Adrenal gland (tissue), 12 donors: Measurements from ENCODE around the gene AFAP1L1. TPM values are rescaled to one million over a fixed set of nuclear protein-coding genes. Genes with fewer than 3 reads are reported as not detected.

Experiments
- DNase-seq, 7 donors: peaks; one replicate each; pipeline ENCODE4 v3.0.0-alpha.2; 2019 to 2020
- H3K27ac ChIP-seq, 5 donors: fragments of 200-600 bp; sonication (generic) in 4 of 5; 1 replicate in 3 of 5; 2 replicates in 2 of 5; pipeline versions ENCODE4 v1.5.1 to v1.8.0; 2016 to 2020; ENCODE audit warnings: mild to moderate bottlenecking in 1 of 5
- H3K27me3 ChIP-seq: fragments of 200-600 bp; 2 replicates; pipeline ENCODE4 v1.8.0; 2021
- H3K36me3 ChIP-seq, 2 donors: fragments of 200-600 bp; replicated peaks in 1 of 2; 1 replicate in 1 of 2; 2 replicates in 1 of 2; pipeline versions ENCODE4 v1.5.1 to v1.8.0; 2018 to 2022
- H3K4me1 ChIP-seq, 2 donors: fragments of 200-600 bp; replicated peaks in 1 of 2; 1 replicate in 1 of 2; 2 replicates in 1 of 2; pipeline versions ENCODE4 v1.5.1 to v1.8.0; 2018 to 2021
- H3K4me3 ChIP-seq, 4 donors: fragments of 200-600 bp; sonication (generic) in 3 of 4; one replicate each; pipeline ENCODE4 v1.5.1; 2016 to 2018
- H3K9me3 ChIP-seq, 3 donors: fragments of 200-600 bp; sonication (generic) in 1 of 3; replicated peaks in 1 of 3; 1 replicate in 2 of 3; 2 replicates in 1 of 3; pipeline versions ENCODE4 v1.5.1 to v1.8.0; 2016 to 2021
- POLR2A ChIP-seq, 2 donors: fragments of 450-650 bp; IDR thresholded peaks; one replicate each; pipeline ENCODE4 v1.6.1; 2017; ENCODE audit warnings: antibody characterized with exemption in 2 of 2, mild to moderate bottlenecking in 2 of 2, moderate library complexity in 1 of 2
- WGBS, 4 donors: extraction: QIAGEN DNeasy Blood & Tissue Kit in 2 of 4; methylation state at CpG; one replicate each; pipeline versions ENCODE4 v1.1.5 to v1.1.7; 2013 to 2017; 5-methylcytosine and 5-hydroxymethylcytosine counted together
- intact Hi-C, 2 donors: fragments of 100-400 bp; cut with DNase I; formaldehyde crosslinking; loops; one replicate each; pipeline versions ENCODE4 v1.14.1 to v1.15.0; 2022 to 2023
- polyA plus RNA-seq, 3 donors: library from polyadenylated mRNA; stranded (reverse); fragments of 200-250 nt in 2 of 3; fragments of 350-450 nt in 1 of 3; fragmentation: Illumina TruSeq in 1 of 3; extraction: RNeasy Lipid Tissue Mini Kit (QIAGEN cat#74804) in 1 of 3; gene quantifications; one replicate each; pipeline ENCODE4 v1.2.3, GENCODE V29; 2013 to 2014
- total RNA-seq, 9 donors: library from RNA; depleted of rRNA in 4 of 9; stranded (reverse); fragments of >200 nt in 4 of 9; fragments of 120-200 nt in 1 of 9; fragmentation: NEBNext Ultra II Directional in 1 of 9; extraction: Animal tissue kit (Norgen Biotek cat#: 25700) in 1 of 9; gene quantifications; one replicate each; pipeline versions ENCODE4 v1.1.0 to v1.2.4, GENCODE V29; 2013 to 2023
- TF ChIP-seq, protein P1 (sequence below), 6 experiments: fragments of 450-650 bp in 4 of 6; fragments of 200-600 bp in 2 of 6; sonication (generic) in 1 of 6; IDR thresholded peaks; 1 replicate in 5 of 6; 2 replicates in 1 of 6; pipeline versions ENCODE4 v1.5.1 to v1.8.0; 2016 to 2021; ENCODE audit warnings: antibody characterized with exemption in 6 of 6, mild to moderate bottlenecking in 2 of 6, moderate library complexity in 1 of 6
- donor health status: healthy with polysubstance abuse.
- donor health status: Bipolar disorder and iron deficiency.
- donor health status: DM: yes; HTN: yes; CAD: no.
- donor health status: DM: no; HTN: no; CAD: no.
- donor health status: DM: no; HTN: no; CAD: no.
- donor health status: DM: yes; HTN: yes; CAD: no.

Gene AFAP1L1
- total and polyA plus RNA-seq, 12 donors, result 4.3 to 13.4 (median 9.3) TPM

DNA sequence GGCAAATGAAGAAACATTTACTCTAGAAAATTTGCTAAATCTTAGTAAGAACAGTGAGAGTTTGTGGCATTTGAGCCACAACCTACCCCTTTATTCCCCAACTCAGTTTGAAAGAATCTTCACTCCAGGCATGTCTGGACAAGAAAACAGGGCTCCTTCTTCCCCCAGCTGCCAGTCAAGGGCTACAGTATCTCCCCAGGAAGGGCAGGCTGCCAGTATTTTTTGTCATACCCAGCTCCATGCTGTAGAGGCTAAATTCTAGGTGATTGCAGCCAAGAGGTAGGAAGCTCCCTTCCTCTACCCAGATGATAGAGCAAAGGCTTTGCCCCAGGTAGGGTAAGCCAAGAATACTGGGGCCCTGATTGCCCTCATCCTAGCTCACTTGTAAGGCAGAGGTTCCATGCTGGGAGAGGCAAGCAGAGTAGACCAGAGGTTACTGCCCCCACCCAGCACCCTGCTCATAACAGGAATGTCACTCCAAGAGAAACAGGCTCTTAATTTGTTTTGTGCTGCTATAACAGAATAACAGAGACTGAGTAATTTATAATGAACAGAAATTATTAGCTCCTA, 53.6 kb downstream of the AFAP1L1 start:
- Histone ChIP-seq H3K27ac (no peak overlapping the region), H3K9me3 (no peaks in the 10 kb centered on the region), H3K4me1 (peaks cover 5 to 11% of the 10 kb centered on the region in 2 donors), H3K4me3 (no peak overlapping the region), H3K27me3 (no peaks in the 10 kb centered on the region), H3K36me3 (no peaks in the 10 kb centered on the region)
- TF ChIP-seq, protein P1, sequence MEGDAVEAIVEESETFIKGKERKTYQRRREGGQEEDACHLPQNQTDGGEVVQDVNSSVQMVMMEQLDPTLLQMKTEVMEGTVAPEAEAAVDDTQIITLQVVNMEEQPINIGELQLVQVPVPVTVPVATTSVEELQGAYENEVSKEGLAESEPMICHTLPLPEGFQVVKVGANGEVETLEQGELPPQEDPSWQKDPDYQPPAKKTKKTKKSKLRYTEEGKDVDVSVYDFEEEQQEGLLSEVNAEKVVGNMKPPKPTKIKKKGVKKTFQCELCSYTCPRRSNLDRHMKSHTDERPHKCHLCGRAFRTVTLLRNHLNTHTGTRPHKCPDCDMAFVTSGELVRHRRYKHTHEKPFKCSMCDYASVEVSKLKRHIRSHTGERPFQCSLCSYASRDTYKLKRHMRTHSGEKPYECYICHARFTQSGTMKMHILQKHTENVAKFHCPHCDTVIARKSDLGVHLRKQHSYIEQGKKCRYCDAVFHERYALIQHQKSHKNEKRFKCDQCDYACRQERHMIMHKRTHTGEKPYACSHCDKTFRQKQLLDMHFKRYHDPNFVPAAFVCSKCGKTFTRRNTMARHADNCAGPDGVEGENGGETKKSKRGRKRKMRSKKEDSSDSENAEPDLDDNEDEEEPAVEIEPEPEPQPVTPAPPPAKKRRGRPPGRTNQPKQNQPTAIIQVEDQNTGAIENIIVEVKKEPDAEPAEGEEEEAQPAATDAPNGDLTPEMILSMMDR (IDR thresholded peaks at IDR 0.05), result no peak
- no peak for TF ChIP-seq POLR2A (IDR thresholded peaks at IDR 0.05)
- DNase-seq, result no peak
- intact Hi-C loops, result no loop called here

DNA sequence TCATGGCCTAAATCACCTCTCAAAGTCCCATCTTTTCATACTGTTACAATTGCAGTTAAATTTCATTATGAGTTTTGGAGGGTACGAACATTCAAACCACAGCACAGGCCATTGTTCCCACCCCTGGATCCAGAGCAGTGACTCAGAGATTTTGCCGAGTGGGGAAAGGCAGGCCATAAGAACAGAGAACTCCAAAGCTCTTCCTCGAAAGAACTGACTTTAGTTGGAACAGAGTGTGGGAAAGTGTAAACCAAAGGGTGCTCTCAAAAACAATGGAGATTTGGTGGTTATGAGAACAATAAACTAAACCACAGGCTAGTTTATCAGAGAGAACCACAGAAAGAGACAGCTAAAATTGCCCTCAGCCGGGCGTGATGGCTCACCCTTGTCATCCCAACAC, 54.2 kb downstream of the AFAP1L1 start:
- Histone ChIP-seq H3K4me3 (no peak overlapping the region), H3K27me3 (no peaks in the 10 kb centered on the region), H3K9me3 (no peaks in the 10 kb centered on the region), H3K27ac (no peak overlapping the region), H3K4me1 (peaks cover 5% of the 10 kb centered on the region in 2 donors), H3K36me3 (no peaks in the 10 kb centered on the region)
- TF ChIP-seq, protein P1 (IDR thresholded peaks at IDR 0.05), result no peak
- TF ChIP-seq POLR2A (IDR thresholded peaks at IDR 0.05), result no peak
- no peak for DNase-seq
- WGBS, 4 donors, result 91 to 97% (median 94%) methylated on average over 5 of the region's 5 CpGs
- intact Hi-C loops, result no loop called here

DNA sequence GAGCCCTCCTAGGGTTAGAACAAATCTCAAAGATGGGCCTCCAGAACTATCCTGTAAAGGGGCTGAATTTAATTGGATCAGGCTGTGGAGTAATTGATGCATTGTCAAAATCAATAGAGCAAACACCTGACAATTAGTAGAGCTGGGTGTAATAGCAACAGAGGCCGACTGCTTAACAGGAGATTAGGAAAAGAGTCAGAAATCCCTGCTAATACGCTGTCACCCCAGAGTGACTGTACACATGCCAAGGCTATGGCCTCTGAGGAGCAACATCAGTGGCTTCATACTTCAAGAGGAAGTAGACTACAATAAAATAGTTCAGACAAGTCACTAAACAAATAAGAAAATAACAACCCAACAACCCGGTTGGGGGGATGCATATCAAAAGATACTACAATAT, 55.0 kb downstream of the AFAP1L1 start:
- Histone ChIP-seq H3K27me3 (no peaks in the 10 kb centered on the region), H3K4me1 (peaks cover 0 to 5% of the 10 kb centered on the region in 2 donors), H3K27ac (no peak overlapping the region), H3K4me3 (no peak overlapping the region), H3K36me3 (no peaks in the 10 kb centered on the region), H3K9me3 (no peaks in the 10 kb centered on the region)
- 71 to 86% (median 82%) methylated on average over 3 of the region's 3 CpGs for WGBS, 4 donors
- TF ChIP-seq POLR2A (IDR thresholded peaks at IDR 0.05), result no peak
- TF ChIP-seq, protein P1 (IDR thresholded peaks at IDR 0.05), result no peak
- DNase-seq, result no peak
- intact Hi-C loops, result no loop called here

DNA sequence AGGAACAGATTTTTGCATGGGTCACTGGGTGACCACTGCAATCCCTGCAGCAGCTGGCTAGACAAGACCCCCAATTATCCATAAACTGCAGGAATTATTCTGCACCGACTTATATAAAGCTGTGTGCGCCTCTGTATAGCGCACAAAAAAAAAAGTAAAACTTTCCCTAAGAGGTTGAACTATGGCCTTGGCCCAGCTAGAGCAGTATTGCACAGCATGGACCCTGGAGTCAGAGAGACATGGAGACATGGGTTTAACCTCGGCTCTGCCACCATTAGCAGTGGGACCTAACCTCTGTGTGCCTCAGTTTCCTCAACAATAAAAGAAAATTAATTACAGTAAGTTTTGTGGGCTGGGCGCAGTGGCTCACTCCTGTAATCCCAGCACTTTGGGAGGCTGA, 56.5 kb downstream of the AFAP1L1 start:
- Histone ChIP-seq H3K4me1 (no peaks in the 10 kb centered on the region), H3K4me3 (no peak overlapping the region), H3K27ac (no peak overlapping the region), H3K27me3 (no peaks in the 10 kb centered on the region), H3K9me3 (no peaks in the 10 kb centered on the region), H3K36me3 (no peaks in the 10 kb centered on the region)
- TF ChIP-seq POLR2A (IDR thresholded peaks at IDR 0.05), result no peak
- TF ChIP-seq, protein P1 (IDR thresholded peaks at IDR 0.05), result no peak
- DNase-seq, result peak in 1 of 7 donors; percentile 3
- intact Hi-C loops, result no loop called here
- 79 to 93% (median 85%) methylated on average over 5 of the region's 5 CpGs for WGBS, 4 donors
